Immature natural killer cell (primary cell): ENCODE results near the gene PRSS2. TPM values are rescaled to one million over a fixed set of nuclear protein-coding genes. Genes with fewer than 3 reads are reported as not detected.
A peak's percentile ranks its signal among the peaks of the same experiment; 100 is the strongest.

ENCODE experiments used
- DNase-seq, 3 donors: peaks; one replicate each; pipeline ENCODE4 v3.0.0; 2022; ENCODE audit warnings: mixed read lengths in 1 of 3
- H3K27ac Mint-ChIP-seq, 6 donors: one replicate each; pipeline ENCODE4 v1.8.0; 2020; ENCODE audit warnings: mixed read lengths in 6 of 6, mild to moderate bottlenecking in 5 of 6, inconsistent platforms in 4 of 6, moderate library complexity in 3 of 6
- H3K27me3 Mint-ChIP-seq, 3 donors: one replicate each; pipeline ENCODE4 v1.8.0; 2020 to 2021; ENCODE audit warnings: low read depth in 3 of 3, mild to moderate bottlenecking in 3 of 3, mixed read lengths in 3 of 3, moderate library complexity in 3 of 3, inconsistent platforms in 1 of 3
- H3K36me3 Mint-ChIP-seq, 3 donors: one replicate each; pipeline ENCODE4 v1.8.0; 2020; ENCODE audit warnings: mixed read lengths in 3 of 3, inconsistent platforms in 2 of 3, mild to moderate bottlenecking in 2 of 3
- H3K4me1 Mint-ChIP-seq, 2 donors: one replicate each; pipeline ENCODE4 v1.8.0; 2020; ENCODE audit warnings: inconsistent platforms in 2 of 2, mild to moderate bottlenecking in 2 of 2, mixed read lengths in 2 of 2, moderate library complexity in 1 of 2
- H3K4me3 Mint-ChIP-seq, 5 donors: one replicate each; pipeline ENCODE4 v1.8.0; 2020; ENCODE audit warnings: mild to moderate bottlenecking in 5 of 5, mixed read lengths in 5 of 5, inconsistent platforms in 3 of 5, moderate library complexity in 3 of 5
- H3K9me3 Mint-ChIP-seq, 6 donors: one replicate each; pipeline ENCODE4 v1.8.0; 2020; ENCODE audit warnings: mild to moderate bottlenecking in 6 of 6, mixed read lengths in 6 of 6, inconsistent platforms in 4 of 6, moderate library complexity in 3 of 6
- polyA plus RNA-seq, 3 donors: library from polyadenylated mRNA; unstranded; fragments of 300-500 nt; fragmentation: Illumina TruSeq; gene quantifications; one replicate each; pipeline ENCODE4 v1.2.3, GENCODE V29; 2021

PRSS2 gene
- polyA plus RNA-seq, 3 donors from 2014 or later: not detected

DNA sequence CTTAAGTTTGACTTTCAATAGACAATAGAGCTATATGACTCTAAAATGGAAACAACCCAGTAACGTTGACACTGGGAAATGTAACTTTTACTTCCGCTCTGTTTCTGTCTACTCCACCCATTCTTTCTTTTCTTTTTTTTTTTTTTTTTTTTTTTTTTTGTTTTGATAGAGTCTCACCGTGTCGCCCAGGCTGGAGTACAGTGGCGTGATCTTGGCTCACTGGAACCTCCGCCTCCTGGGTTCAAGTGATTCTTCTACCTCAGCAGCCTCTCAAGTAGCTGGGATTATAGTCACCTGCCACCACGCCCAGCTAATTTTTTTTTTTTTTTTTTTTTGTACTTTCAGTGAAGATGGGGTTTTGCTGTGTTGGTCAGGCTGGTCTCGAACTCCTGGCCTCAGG, 13.9 kb downstream of the PRSS2 start:
- H3K27me3 Mint-ChIP-seq: peaks cover 11 to 48% (median 36%) of the 10 kb centered on the region in 3 donors
- peaks cover 70 to 90% of the 10 kb centered on the region in 2 donors for H3K4me1 Mint-ChIP-seq
- H3K27ac Mint-ChIP-seq: peak overlapping the region; percentile 96 to 100 (median 100)
- DNase-seq: peak; percentile 36 to 56 (median 50)
- peak overlapping the region; percentile 63 to 95 (median 66) for H3K4me3 Mint-ChIP-seq
- H3K9me3 Mint-ChIP-seq: no peaks in the 10 kb centered on the region
- H3K36me3 Mint-ChIP-seq: peaks cover 6 to 18% (median 16%) of the 10 kb centered on the region in 3 donors

DNA sequence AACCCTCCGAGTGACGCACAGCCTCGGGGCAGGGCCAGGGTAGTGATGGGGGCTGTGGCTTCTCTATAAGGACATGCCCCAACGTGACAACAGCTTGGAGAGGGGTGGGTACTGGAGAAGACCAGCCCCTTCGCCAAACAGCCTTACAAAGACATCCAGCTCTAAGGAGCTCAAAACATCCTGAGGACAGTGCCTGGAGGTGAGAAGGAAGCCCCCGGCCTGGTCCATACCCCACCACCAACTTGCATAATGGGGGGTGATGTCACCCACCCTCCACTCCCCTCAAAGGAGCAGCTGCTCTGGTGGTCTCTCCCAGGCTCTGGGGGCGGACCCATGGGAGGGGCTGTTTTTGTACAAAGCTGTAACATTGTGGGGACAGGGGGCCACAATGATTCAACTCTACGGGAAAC, 15.1 kb downstream of the PRSS2 start:
- no peaks in the 10 kb centered on the region for H3K9me3 Mint-ChIP-seq
- H3K27ac Mint-ChIP-seq: peak overlapping the region; percentile 96 to 100 (median 100)
- peaks cover 10 to 26% (median 25%) of the 10 kb centered on the region in 3 donors for H3K36me3 Mint-ChIP-seq
- H3K27me3 Mint-ChIP-seq: peaks cover 11 to 52% (median 36%) of the 10 kb centered on the region in 3 donors
- peak; percentile 90 to 93 (median 91) for DNase-seq
- peak overlapping the region; percentile 92 to 97 (median 93) for H3K4me3 Mint-ChIP-seq
- peaks cover 76 to 92% of the 10 kb centered on the region in 2 donors for H3K4me1 Mint-ChIP-seq

DNA sequence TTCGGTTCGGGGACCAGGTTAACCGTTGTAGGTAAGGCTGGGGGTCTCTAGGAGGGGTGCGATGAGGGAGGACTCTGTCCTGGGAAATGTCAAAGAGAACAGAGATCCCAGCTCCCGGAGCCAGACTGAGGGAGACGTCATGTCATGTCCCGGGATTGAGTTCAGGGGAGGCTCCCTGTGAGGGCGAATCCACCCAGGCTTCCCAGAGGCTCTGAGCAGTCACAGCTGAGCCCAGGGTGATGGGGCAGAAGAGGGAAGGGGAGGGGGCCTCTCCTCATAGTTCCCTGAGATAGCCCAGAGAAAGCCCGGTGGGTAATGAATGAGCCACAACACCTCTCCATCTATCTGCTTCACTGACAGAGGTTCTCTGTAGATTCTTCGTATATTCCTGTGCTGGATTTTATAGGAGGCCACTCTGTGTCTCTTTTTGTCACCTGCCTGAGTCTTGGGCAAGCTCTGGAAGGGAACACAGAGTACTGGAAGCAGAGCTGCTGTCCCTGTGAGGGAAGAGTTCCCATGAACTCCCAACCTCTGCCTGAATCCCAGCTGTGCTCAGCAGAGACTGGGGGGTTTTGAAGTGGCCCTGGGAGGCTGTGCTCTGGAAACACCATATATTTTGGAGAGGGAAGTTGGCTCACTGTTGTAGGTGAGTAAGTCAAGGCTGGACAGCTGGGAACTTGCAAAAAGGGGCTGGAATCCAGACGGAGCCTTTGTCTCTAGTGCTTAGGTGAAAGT, 16.4 kb downstream of the PRSS2 start:
- peak in 1 of 3 donors; percentile 25 for DNase-seq
- Mint-ChIP-seq H3K27ac (peak overlapping the region; percentile 96 to 100 (median 100)), H3K4me3 (peak overlapping the region; percentile 92 to 97 (median 93)), H3K4me1 (peaks cover 86 to 99% of the 10 kb centered on the region in 2 donors), H3K36me3 (peaks cover 10 to 31% (median 31%) of the 10 kb centered on the region in 3 donors), H3K9me3 (no peaks in the 10 kb centered on the region), H3K27me3 (peaks cover 11 to 52% (median 36%) of the 10 kb centered on the region in 3 donors)

DNA sequence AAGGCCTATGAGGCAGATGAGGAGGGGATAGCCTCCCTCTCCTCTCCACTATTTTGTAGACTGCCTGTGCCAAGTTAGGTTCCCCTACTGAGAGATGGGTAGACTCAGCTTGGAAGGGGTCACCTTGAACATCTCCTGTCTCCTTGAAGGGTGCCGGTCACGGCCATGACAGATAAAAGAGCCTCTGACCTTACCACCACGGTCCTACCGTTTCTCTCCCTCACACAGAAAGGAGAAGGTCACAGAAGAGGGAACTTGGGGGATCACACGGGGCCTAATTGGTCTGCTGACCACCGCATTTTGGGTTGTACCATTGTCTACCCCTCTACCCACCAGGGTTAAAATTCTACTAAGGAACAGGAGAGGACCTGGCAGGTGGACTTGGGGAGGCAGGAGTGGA, 17.0 kb downstream of the PRSS2 start:
- no peaks in the 10 kb centered on the region for H3K9me3 Mint-ChIP-seq
- peaks cover 11 to 52% (median 34%) of the 10 kb centered on the region in 3 donors for H3K27me3 Mint-ChIP-seq
- DNase-seq: peak in 1 of 3 donors; percentile 25
- peak overlapping the region; percentile 96 to 100 (median 100) for H3K27ac Mint-ChIP-seq
- H3K4me1 Mint-ChIP-seq: peaks cover 91 to 99% of the 10 kb centered on the region in 2 donors
- peaks cover 10 to 37% (median 37%) of the 10 kb centered on the region in 3 donors for H3K36me3 Mint-ChIP-seq
- H3K4me3 Mint-ChIP-seq: peak overlapping the region; percentile 92 to 97 (median 93)

DNA sequence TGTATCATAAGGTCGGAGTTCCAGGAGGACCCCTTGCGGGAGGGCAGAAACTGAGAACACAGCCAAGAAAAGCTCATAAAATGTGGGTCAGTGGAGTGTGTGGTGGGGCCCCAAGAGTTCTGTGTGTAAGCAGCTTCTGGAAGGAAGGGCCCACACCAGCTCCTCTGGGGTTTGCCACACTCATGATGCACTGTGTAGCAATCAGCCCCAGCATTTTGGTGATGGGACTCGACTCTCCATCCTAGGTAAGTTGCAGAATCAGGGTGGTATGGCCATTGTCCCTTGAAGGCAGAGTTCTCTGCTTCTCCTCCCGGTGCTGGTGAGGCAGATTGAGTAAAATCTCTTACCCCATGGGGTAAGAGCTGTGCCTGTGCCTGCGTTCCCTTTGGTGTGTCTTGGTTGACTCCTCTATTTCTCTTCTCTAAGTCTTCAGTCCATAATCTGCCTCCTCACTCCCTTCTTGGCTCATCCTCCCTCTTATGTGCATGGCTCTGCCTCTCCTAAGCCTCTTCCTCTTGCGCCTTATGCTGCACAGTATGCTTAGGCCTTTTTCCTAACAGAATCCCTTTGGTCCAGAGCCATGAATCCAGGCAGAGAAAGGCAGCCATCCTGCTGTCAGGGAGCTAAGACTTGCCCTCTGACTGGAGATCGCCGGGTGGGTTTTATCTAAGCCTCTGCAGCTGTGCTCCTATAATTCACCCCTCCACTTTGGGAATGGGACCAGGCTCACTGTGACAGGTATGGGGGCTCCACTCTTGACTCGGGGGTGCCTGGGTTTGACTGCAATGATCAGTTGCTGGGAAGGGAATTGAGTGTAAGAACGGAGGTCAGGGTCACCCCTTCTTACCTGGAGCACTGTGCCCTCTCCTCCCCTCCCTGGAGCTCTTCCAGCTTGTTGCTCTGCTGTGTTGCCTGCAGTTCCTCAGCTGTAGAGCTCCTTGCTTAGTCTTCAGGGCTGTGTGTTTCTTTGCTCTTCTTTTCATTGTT, 17.8 kb downstream of the PRSS2 start:
- Mint-ChIP-seq H3K4me3 (peak overlapping the region; percentile 92 to 97 (median 93)), H3K4me1 (peaks cover 89 to 99% of the 10 kb centered on the region in 2 donors), H3K36me3 (peaks cover 15 to 41% (median 41%) of the 10 kb centered on the region in 3 donors), H3K9me3 (no peaks in the 10 kb centered on the region), H3K27me3 (peaks cover 9 to 49% (median 30%) of the 10 kb centered on the region in 3 donors), H3K27ac (peak overlapping the region; percentile 96 to 100 (median 100))
- peak in 2 of 3 donors; percentile 56 to 67 for DNase-seq

DNA sequence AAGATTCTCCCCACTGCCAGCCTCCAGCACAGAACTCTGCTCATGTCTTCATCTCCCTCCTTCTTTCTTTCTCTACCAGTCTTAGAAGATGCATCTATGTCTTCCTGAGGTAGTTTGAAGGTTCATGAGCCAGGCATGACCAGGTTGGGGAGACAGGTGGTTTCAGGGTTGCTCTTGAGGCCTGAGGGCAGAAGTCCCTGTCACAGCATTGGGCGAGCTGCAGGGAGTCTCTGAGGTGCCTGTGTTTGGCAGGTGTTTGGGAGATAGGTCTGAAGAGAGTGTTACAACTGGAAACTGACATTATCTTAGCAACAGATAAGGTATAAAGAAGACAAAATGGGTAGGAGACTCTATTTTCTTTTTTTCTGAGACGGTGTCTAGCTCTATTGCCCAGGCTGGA, 18.7 kb downstream of the PRSS2 start:
- H3K4me1 Mint-ChIP-seq: peaks cover 90 to 99% of the 10 kb centered on the region in 2 donors

DNA sequence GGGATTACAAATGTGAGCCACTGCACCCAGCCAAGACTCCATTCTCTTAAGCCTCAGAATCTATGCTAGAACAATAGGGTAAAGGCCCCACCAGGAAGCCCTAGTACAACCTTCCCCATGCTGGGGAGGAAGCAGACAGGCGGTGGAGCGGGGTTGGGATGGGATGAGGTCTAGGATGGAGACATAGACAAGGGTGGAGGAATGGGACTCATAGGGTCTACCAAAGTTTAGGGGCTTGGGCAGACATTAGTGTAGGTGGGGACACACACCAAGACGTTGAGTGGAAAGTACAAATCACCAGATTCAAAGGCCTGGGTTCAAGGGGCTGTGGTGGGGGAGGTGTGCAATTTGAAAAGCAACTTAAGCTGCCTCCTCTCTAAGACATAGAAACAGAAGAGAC, 19.3 kb downstream of the PRSS2 start:
- DNase-seq: no peak
- Mint-ChIP-seq H3K4me3 (peak overlapping the region; percentile 92 to 97 (median 93)), H3K36me3 (peaks cover 21 to 47% (median 43%) of the 10 kb centered on the region in 3 donors), H3K27me3 (peaks cover 7 to 41% (median 27%) of the 10 kb centered on the region in 3 donors), H3K9me3 (no peaks in the 10 kb centered on the region), H3K27ac (peak overlapping the region; percentile 96 to 100 (median 100)), H3K4me1 (peaks cover 92 to 99% of the 10 kb centered on the region in 2 donors)

More for the DNA sequence above, 18.7 kb downstream of the PRSS2 start:
- peak overlapping the region; percentile 96 to 100 (median 100) for H3K27ac Mint-ChIP-seq
- H3K36me3 Mint-ChIP-seq: peaks cover 21 to 47% (median 43%) of the 10 kb centered on the region in 3 donors
- H3K27me3 Mint-ChIP-seq: peaks cover 9 to 43% (median 32%) of the 10 kb centered on the region in 3 donors
- peak overlapping the region; percentile 92 to 97 (median 93) for H3K4me3 Mint-ChIP-seq
- no peaks in the 10 kb centered on the region for H3K9me3 Mint-ChIP-seq
- peak in 1 of 3 donors; percentile 36 for DNase-seq

DNA sequence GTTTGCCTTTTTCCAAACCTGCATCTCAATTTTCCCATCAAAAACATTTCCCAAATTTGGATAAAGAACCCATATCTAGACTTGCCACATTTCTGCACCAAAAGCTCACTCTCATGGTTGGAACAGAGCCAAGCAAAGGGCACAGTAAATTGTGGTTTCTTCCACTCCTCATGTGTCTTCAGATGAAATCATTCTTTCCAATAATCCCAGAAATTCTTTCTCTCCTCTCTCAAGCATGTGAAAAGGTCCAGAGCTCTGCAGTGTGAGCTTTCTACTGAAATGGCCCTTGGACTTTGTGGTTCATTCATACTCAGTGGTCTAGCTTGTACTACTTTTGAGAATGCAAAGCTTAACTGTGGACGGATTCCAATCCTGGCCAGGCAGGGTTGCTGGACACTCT, 19.8 kb downstream of the PRSS2 start:
- Mint-ChIP-seq H3K9me3 (no peaks in the 10 kb centered on the region), H3K27ac (peak overlapping the region; percentile 96 to 100 (median 100)), H3K36me3 (peaks cover 21 to 47% (median 43%) of the 10 kb centered on the region in 3 donors), H3K4me3 (peak overlapping the region; percentile 92 to 97 (median 93)), H3K27me3 (peaks cover 8 to 39% (median 25%) of the 10 kb centered on the region in 3 donors), H3K4me1 (peaks cover 92 to 99% of the 10 kb centered on the region in 2 donors)
- no peak for DNase-seq

DNA sequence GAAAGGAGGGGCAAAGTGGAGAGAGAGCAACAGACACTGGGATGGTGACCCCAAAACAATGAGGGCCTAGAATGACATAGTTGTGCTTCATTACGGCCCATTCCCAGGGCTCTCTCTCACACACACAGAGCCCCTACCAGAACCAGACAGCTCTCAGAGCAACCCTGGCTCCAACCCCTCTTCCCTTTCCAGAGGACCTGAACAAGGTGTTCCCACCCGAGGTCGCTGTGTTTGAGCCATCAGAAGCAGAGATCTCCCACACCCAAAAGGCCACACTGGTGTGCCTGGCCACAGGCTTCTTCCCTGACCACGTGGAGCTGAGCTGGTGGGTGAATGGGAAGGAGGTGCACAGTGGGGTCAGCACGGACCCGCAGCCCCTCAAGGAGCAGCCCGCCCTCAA, 20.7 kb downstream of the PRSS2 start:
- Mint-ChIP-seq H3K4me3 (peak overlapping the region; percentile 92 to 97 (median 93)), H3K27me3 (peaks cover 13 to 39% (median 25%) of the 10 kb centered on the region in 3 donors), H3K4me1 (peaks cover 92 to 95% of the 10 kb centered on the region in 2 donors), H3K9me3 (no peaks in the 10 kb centered on the region), H3K27ac (peak overlapping the region; percentile 88 to 100 (median 98)), H3K36me3 (peaks cover 21 to 47% (median 43%) of the 10 kb centered on the region in 3 donors)
- DNase-seq: no peak

DNA sequence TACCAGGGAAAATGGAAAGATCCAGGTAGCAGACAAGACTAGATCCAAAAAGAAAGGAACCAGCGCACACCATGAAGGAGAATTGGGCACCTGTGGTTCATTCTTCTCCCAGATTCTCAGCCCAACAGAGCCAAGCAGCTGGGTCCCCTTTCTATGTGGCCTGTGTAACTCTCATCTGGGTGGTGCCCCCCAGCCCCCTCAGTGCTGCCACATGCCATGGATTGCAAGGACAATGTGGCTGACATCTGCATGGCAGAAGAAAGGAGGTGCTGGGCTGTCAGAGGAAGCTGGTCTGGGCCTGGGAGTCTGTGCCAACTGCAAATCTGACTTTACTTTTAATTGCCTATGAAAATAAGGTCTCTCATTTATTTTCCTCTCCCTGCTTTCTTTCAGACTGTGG, 21.4 kb downstream of the PRSS2 start:
- no peaks in the 10 kb centered on the region for H3K9me3 Mint-ChIP-seq
- H3K36me3 Mint-ChIP-seq: peaks cover 21 to 47% (median 43%) of the 10 kb centered on the region in 3 donors
- peaks cover 86 to 88% of the 10 kb centered on the region in 2 donors for H3K4me1 Mint-ChIP-seq
- peaks cover 14 to 34% (median 24%) of the 10 kb centered on the region in 3 donors for H3K27me3 Mint-ChIP-seq
- H3K27ac Mint-ChIP-seq: peak overlapping the region; percentile 89 to 100 (median 100)
- no peak for DNase-seq
- H3K4me3 Mint-ChIP-seq: peak overlapping the region; percentile 41 to 95 (median 63)

DNA sequence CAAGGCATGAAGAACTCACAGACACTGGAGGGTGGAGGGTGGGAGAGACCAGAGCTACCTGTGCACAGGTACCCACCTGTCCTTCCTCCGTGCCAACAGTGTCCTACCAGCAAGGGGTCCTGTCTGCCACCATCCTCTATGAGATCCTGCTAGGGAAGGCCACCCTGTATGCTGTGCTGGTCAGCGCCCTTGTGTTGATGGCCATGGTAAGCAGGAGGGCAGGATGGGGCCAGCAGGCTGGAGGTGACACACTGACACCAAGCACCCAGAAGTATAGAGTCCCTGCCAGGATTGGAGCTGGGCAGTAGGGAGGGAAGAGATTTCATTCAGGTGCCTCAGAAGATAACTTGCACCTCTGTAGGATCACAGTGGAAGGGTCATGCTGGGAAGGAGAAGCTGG, 21.8 kb downstream of the PRSS2 start:
- Mint-ChIP-seq H3K27me3 (peaks cover 15 to 32% (median 25%) of the 10 kb centered on the region in 3 donors), H3K27ac (peak overlapping the region; percentile 89 to 100 (median 100)), H3K36me3 (peaks cover 23 to 48% (median 42%) of the 10 kb centered on the region in 3 donors), H3K4me1 (peaks cover 82 to 84% of the 10 kb centered on the region in 2 donors), H3K4me3 (peak overlapping the region; percentile 41 to 74 (median 62)), H3K9me3 (no peaks in the 10 kb centered on the region)
- no peak for DNase-seq

DNA sequence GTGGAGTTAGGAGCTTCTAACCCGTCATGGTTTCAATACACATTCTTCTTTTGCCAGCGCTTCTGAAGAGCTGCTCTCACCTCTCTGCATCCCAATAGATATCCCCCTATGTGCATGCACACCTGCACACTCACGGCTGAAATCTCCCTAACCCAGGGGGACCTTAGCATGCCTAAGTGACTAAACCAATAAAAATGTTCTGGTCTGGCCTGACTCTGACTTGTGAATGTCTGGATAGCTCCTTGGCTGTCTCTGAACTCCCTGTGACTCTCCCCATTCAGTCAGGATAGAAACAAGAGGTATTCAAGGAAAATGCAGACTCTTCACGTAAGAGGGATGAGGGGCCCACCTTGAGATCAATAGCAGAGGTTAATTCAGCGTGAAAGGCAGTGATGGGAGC, 22.4 kb downstream of the PRSS2 start:
- Mint-ChIP-seq H3K9me3 (no peaks in the 10 kb centered on the region), H3K4me3 (peak overlapping the region; percentile 3 to 74 (median 31)), H3K27ac (peak overlapping the region; percentile 89 to 100 (median 100)), H3K27me3 (peaks cover 16 to 32% (median 25%) of the 10 kb centered on the region in 3 donors), H3K4me1 (peaks cover 81 to 82% of the 10 kb centered on the region in 2 donors), H3K36me3 (peaks cover 25 to 50% (median 44%) of the 10 kb centered on the region in 3 donors)
- DNase-seq: no peak
